ENCODE measurements around the gene ZNF584.

ZNF584 gene

DNA sequence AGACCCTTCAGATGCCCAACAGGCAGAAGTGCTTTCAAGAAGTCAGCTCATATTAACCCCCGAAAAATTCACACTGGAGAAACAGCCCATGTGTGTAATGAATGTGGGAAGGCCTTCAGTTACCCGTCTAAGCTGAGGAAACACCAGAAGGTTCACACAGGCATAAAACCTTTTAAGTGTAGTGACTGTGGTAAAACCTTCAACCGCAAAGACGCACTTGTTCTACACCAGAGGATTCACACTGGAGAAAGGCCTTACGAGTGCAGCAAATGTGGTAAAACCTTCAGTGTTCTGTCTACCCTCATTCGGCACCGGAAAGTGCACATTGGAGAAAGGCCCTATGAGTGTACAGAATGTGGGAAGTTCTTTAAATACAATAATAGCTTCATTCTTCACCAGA, 8.6 kb downstream of the ZNF584 start:
- Histone ChIP-seq H3K36me3 (ENCODE audit: insufficient read depth, low read length) (peaks cover 10% of the 10 kb centered on the region; the same call in 1 of the 2 replicates), H3K9me2 (replicated peaks; ENCODE audit: low read depth, low read length) (no peaks in the 10 kb centered on the region), H3K9ac (ENCODE audit: low read depth, low read length, poor library complexity, severe bottlenecking) (no peak overlapping the region), H3F3A (ENCODE audit: low read depth) (no peaks in the 10 kb centered on the region), H3K27me3 (ENCODE audit: insufficient read depth, low read length, poor library complexity, severe bottlenecking) (no peaks in the 10 kb centered on the region), H3K9me3 (ENCODE audit: insufficient read depth, low read depth, low read length) (no peaks in the 10 kb centered on the region), H3K4me3 (ENCODE audit: low read length, poor library complexity, severe bottlenecking) (no peak overlapping the region), H3K4me2 (ENCODE audit: low read depth, low read length, poor library complexity, severe bottlenecking) (no peak overlapping the region), H3K4me1 (ENCODE audit: insufficient read depth, low read length, poor library complexity, severe bottlenecking) (no peaks in the 10 kb centered on the region), H2AFZ (ENCODE audit: low read length) (no peak overlapping the region), H4K20me1 (ENCODE audit: insufficient read depth, low read length, poor library complexity, severe bottlenecking) (no peaks in the 10 kb centered on the region), H3K79me2 (ENCODE audit: insufficient read depth, low read length) (no peaks in the 10 kb centered on the region)
- no peak for TF ChIP-seq EZH2phosphoT487 (IDR thresholded peaks at IDR 0.05; ENCODE audit: borderline replicate concordance)
- TF ChIP-seq, protein P1, sequence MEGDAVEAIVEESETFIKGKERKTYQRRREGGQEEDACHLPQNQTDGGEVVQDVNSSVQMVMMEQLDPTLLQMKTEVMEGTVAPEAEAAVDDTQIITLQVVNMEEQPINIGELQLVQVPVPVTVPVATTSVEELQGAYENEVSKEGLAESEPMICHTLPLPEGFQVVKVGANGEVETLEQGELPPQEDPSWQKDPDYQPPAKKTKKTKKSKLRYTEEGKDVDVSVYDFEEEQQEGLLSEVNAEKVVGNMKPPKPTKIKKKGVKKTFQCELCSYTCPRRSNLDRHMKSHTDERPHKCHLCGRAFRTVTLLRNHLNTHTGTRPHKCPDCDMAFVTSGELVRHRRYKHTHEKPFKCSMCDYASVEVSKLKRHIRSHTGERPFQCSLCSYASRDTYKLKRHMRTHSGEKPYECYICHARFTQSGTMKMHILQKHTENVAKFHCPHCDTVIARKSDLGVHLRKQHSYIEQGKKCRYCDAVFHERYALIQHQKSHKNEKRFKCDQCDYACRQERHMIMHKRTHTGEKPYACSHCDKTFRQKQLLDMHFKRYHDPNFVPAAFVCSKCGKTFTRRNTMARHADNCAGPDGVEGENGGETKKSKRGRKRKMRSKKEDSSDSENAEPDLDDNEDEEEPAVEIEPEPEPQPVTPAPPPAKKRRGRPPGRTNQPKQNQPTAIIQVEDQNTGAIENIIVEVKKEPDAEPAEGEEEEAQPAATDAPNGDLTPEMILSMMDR (conservative IDR thresholded peaks at IDR 0.05; ENCODE audit: low read length) = no peak

DNA sequence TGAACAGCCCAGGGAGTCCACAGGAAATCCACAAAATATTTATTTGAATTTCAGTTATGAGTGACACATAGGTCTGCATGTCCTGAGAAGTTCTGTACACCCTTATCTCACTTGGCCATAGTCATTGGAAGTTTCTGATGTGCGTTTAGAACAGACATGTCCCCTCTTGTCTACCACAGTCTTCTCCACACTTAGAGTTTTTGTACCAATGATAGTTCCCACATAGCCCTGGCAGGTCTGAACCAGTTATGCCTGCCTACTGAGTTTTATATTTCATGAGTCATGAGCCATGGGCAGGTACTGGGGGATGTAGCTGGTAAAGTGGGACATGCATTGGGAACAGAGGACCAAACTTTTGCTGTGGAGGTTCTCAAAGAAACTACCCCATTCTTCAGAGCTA, 20.2 kb downstream of the ZNF584 start:
- H3K9me2 ChIP-seq (replicated peaks; ENCODE audit: low read depth, low read length) = no peaks in the 10 kb centered on the region
- H3K9me3 ChIP-seq (ENCODE audit: insufficient read depth, low read depth, low read length) = peaks cover 14% of the 10 kb centered on the region; the same call in 1 of the 2 replicates
- no peaks in the 10 kb centered on the region for H3F3A ChIP-seq (ENCODE audit: low read depth)
- TF ChIP-seq, protein P1 (conservative IDR thresholded peaks at IDR 0.05; ENCODE audit: low read length) = no peak
- no peak for TF ChIP-seq EZH2phosphoT487 (IDR thresholded peaks at IDR 0.05; ENCODE audit: borderline replicate concordance)
- no peak overlapping the region for H3K4me2 ChIP-seq (ENCODE audit: low read depth, low read length, poor library complexity, severe bottlenecking)
- H2AFZ ChIP-seq (ENCODE audit: low read length) = no peak overlapping the region
- no peaks in the 10 kb centered on the region for H3K4me1 ChIP-seq (ENCODE audit: insufficient read depth, low read length, poor library complexity, severe bottlenecking)
- H3K79me2 ChIP-seq (ENCODE audit: insufficient read depth, low read length) = no peaks in the 10 kb centered on the region
- no peaks in the 10 kb centered on the region for H3K27me3 ChIP-seq (ENCODE audit: insufficient read depth, low read length, poor library complexity, severe bottlenecking)
- no peaks in the 10 kb centered on the region for H4K20me1 ChIP-seq (ENCODE audit: insufficient read depth, low read length, poor library complexity, severe bottlenecking)
- no peak overlapping the region for H3K9ac ChIP-seq (ENCODE audit: low read depth, low read length, poor library complexity, severe bottlenecking)
- H3K36me3 ChIP-seq (ENCODE audit: insufficient read depth, low read length) = no peaks in the 10 kb centered on the region
- H3K4me3 ChIP-seq (ENCODE audit: low read length, poor library complexity, severe bottlenecking) = no peak overlapping the region

DNA sequence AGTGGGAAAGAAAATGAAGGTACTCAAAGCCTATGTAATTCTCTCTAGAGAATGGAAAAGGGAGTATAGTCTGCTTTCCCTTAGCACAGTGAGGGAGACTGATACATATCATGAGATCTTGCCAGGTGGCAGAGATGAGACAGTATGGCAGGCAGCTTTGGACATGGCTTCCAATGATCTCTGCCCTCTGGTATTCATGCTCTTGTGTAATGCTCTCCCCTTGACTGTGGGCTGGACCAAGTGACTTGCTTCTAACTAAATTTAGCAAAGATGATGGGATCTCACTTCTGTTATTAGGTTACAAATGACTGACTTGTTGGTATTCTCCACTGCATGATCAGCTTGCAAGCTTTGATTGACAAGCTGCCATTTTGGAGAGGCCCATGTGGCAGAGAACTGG, 21.3 kb downstream of the ZNF584 start:
- H2AFZ ChIP-seq (ENCODE audit: low read length) = no peak overlapping the region
- H4K20me1 ChIP-seq (ENCODE audit: insufficient read depth, low read length, poor library complexity, severe bottlenecking) = no peaks in the 10 kb centered on the region
- H3K9ac ChIP-seq (ENCODE audit: low read depth, low read length, poor library complexity, severe bottlenecking) = no peak overlapping the region
- H3K79me2 ChIP-seq (ENCODE audit: insufficient read depth, low read length) = no peaks in the 10 kb centered on the region
- H3K9me2 ChIP-seq (replicated peaks; ENCODE audit: low read depth, low read length) = no peaks in the 10 kb centered on the region
- H3K9me3 ChIP-seq (ENCODE audit: insufficient read depth, low read depth, low read length) = peaks cover 22% of the 10 kb centered on the region; the same call in 1 of the 2 replicates
- TF ChIP-seq, protein P1 (conservative IDR thresholded peaks at IDR 0.05; ENCODE audit: low read length) = no peak
- no peak for TF ChIP-seq EZH2phosphoT487 (IDR thresholded peaks at IDR 0.05; ENCODE audit: borderline replicate concordance)
- H3K4me2 ChIP-seq (ENCODE audit: low read depth, low read length, poor library complexity, severe bottlenecking) = no peak overlapping the region
- no peaks in the 10 kb centered on the region for H3K36me3 ChIP-seq (ENCODE audit: insufficient read depth, low read length)
- H3K4me3 ChIP-seq (ENCODE audit: low read length, poor library complexity, severe bottlenecking) = no peak overlapping the region
- no peaks in the 10 kb centered on the region for H3K27me3 ChIP-seq (ENCODE audit: insufficient read depth, low read length, poor library complexity, severe bottlenecking)
- no peaks in the 10 kb centered on the region for H3K4me1 ChIP-seq (ENCODE audit: insufficient read depth, low read length, poor library complexity, severe bottlenecking)
- no peaks in the 10 kb centered on the region for H3F3A ChIP-seq (ENCODE audit: low read depth)

Data from Loucy (cell line).